CD4-positive, alpha-beta T cell treated with Interferon gamma for 1 hour (primary cell): ENCODE results near the gene ABLIM2.

Source experiments
- DNase-seq: peaks from one replicate; pipeline ENCODE4 v3.0.0-alpha.2; 2020

ABLIM2 gene

GRCh38 chr4:8192748-8193738 lies 34.4 kb upstream of the ABLIM2 start:
- DNase-seq, result peak; percentile 63

DNA sequence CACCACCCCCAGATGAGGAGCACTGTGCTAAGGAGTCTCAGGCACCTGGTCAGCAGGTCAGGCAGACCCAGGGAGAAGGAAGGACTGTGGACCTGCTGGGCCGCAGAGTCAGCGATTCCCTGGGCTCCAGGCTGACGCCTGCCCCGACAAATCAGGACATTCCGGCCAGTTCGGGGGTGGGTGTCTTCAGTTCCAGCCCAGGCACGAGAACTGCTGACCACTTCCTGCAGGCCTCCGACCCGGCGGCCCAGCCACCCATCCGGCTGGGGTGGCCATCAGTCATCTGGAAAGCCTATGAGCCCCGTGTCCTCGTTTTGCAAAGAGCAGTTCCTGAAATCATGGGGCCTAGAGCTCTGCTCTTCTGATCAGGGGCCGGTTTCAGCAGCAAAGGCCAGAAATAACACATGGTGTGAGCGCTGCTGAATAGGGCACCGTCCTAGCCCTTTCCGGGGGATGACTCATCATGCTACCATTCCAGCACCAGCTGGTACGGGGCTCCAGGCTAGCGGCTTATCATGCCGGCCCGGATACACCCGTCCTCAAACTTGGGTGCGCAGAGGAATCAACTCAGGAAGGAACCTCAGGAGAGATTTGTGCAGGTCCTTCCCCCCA lies 32.6 kb upstream of the ABLIM2 start:
- DNase-seq, result peak; percentile 60

GRCh38 chr4:8189551-8190466 lies 31.2 kb upstream of the ABLIM2 start:
- DNase-seq, result no peak

DNA sequence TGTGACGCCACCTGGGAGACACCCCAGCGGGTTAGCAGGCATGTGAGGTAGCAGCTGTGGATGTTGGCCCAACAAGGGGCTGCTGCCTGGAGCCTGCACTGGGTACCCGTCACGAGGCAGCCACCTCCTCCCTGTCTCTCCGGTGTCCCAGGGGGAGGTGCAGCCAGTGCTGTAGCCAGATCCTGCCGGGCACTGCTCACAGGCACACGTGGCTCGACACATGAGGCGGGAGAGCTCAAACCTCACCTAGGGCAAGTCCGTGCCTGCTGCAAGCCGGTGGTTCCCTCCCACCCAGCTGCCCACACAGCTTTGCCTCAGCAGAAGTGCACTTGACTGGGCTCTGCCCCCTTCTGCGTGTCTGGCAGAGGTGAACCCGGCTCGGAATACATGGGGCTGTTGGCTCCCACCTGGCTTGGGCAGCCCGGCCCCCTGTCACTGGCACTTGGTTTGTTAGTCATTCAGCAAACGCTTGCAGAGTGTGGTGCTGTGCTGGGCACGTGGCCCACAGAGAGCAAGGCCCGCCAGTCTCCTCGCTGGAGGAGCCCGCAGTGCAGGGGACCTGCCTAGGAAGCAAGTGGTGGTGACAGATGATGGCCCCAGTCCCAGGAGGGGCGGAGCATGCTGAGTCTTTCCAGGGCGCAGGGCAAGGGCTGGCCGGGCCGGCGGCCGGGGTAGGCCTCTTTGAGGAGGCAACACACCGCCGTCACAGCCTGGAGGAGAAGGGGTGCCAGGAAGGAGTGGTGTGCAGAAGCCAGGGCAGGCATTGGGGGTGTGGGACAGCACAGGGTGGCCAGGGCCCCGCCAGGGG lies 30.3 kb upstream of the ABLIM2 start:
- no peak for DNase-seq

GRCh38 chr4:8188085-8188484 lies 29.5 kb upstream of the ABLIM2 start:
- DNase-seq, result no peak

DNA sequence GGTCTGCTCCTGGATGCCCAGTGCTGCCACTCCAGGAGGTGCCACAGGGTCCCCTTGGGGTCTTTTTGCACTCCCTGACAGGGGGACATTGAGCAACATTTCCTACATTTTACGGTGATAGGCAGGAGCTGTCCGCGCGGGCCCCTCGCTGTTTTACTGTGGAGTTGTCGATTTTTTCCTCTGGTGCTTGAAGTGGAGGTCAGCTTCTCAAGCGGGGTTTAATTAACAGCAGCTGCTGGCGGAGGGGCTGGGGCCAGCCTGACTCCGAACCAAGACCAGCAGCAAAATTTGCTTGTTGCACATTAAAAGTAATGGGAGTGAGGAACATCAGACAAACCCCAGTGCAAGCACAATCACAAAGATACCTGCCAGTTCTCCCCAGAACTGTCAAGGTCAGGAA lies 27.3 kb upstream of the ABLIM2 start:
- no peak for DNase-seq

GRCh38 chr4:8185295-8185694 lies 26.7 kb upstream of the ABLIM2 start:
- DNase-seq, result no peak

- DNase-seq, result no peak
Measured at GRCh38 chr4:8184061-8184460, 25.4 kb upstream of the ABLIM2 start.

DNA sequence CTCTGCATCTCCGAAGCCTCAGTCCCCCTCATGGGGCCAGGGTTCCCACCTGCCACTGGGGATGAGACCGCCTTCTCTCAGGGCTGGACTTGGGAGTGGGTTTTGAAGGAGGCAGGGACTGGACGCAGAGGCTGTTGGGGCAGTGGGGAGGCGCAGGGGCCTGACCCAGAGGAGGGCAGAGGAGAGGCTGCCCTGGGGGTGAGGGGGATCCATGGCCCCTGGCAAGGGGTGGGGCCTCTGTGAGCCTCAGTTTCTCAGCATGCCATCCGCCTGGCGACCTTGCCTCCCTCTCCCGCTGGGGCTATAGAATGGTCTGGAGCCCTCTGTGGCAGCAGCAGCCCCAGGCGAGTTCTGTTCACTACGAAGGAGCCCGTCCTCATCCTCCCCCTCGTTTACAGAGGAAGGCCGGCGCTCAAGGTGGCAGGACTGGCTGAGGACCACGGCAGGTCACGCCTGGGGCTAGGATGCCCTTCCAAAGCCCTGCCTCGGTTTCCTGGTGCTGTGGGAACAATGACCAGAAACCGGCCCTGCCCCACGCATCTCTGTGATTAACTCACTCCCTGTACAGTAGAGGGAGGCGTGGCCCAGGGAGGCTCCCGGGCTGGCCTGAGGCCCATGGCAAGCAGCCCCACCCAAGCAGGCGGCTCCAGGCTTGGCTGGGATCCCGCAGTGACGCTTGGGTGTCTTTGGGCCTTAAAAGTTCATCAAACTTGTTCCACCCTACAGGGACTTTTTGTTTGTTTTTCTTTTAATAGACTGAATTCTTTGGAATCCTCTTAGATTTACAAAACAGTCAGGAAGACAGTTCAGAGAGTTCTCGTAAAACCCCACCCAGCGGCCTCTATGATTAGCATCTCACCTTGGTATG lies 24.5 kb upstream of the ABLIM2 start:
- no peak for DNase-seq

DNA sequence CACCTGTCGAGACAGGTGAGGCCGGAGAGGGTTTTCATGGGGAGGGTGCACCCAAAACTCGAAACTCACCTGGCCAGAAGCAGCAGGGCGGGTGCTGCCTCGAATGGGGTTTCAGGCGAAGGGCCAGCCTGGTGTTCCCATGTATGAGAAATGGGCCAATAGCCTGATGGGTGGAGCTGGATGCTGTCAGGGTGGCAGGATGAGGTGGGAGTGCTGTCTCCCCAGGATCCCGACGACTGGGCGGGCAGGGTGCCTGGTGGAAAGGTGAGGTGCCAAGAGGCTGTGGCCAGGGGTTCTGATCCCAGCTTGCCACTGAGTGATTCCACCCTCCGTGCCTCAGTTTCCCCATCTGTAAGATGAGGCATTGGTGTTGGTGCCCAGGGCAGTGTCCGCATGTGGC lies 23.7 kb upstream of the ABLIM2 start:
- no peak for DNase-seq

DNA sequence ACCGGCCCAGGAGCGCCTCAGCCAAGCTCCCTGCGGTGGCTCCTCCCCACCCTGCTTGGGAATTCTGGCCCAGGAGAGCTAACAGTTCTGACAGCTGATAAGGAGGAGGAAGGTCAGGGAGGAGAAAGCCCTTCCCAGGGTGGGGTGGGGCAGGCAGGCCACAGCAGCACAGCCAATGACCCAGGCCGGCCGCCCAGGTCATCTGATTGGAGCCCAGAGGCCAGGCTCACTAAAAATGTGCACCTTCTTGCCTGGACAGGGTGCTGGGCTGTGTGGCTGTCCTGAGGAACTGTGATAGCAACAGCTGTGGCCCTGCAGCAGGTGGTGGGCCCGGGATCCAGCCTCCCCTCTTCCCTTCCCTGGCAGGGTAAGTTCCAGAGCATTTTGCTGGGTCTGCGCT lies 23.2 kb upstream of the ABLIM2 start:
- no peak for DNase-seq

GRCh38 chr4:8181119-8181518 lies 22.5 kb upstream of the ABLIM2 start:
- no peak for DNase-seq

- DNase-seq, result no peak
Measured at GRCh38 chr4:8180310-8181093, 21.9 kb upstream of the ABLIM2 start.

GRCh38 chr4:8179771-8180170 lies 21.2 kb upstream of the ABLIM2 start:
- no peak for DNase-seq

DNA sequence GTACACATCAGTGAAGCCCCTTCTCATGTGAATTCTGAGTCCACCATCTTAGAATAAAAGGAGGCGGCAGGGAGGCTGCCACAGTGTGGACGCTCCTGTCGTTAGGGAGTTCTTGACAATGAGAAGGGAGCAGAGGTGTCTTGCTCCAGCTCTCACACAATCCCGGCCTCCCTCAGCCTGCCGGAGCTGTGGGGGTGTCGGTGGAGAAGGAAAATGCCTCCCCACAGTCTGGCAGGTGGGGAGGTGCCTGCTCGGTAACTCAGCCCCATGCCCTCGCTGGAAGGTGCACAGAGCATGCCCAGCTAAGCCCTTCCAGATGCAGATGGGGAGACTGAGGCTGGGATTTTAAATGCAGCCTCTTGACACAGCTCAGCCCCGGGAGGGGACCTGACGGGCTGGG lies 20.5 kb upstream of the ABLIM2 start:
- DNase-seq, result no peak

GRCh38 chr4:8177956-8178355 lies 19.3 kb upstream of the ABLIM2 start:
- DNase-seq, result no peak

GRCh38 chr4:8177552-8177951 lies 18.9 kb upstream of the ABLIM2 start:
- no peak for DNase-seq

- peak; percentile 54 for DNase-seq
Measured at GRCh38 chr4:8176547-8177399, 18.2 kb upstream of the ABLIM2 start.

GRCh38 chr4:8175686-8176085 lies 17.1 kb upstream of the ABLIM2 start:
- DNase-seq, result no peak

GRCh38 chr4:8174970-8175369 lies 16.4 kb upstream of the ABLIM2 start:
- DNase-seq, result no peak
